GM18499 (cell line): ENCODE results near the gene ARID1B.
A peak's percentile ranks its signal among the peaks of the same experiment; 100 is the strongest.

Experiments
- ATAC-seq: cut with Tn5 transposase; IDR thresholded peaks from one replicate; pipeline ENCODE4 v1.9.1; 2021; ENCODE audit warnings: moderate number of reproducible peaks; ENCODE audit not compliant: insufficient read depth, unreplicated experiment

Gene ARID1B

DNA sequence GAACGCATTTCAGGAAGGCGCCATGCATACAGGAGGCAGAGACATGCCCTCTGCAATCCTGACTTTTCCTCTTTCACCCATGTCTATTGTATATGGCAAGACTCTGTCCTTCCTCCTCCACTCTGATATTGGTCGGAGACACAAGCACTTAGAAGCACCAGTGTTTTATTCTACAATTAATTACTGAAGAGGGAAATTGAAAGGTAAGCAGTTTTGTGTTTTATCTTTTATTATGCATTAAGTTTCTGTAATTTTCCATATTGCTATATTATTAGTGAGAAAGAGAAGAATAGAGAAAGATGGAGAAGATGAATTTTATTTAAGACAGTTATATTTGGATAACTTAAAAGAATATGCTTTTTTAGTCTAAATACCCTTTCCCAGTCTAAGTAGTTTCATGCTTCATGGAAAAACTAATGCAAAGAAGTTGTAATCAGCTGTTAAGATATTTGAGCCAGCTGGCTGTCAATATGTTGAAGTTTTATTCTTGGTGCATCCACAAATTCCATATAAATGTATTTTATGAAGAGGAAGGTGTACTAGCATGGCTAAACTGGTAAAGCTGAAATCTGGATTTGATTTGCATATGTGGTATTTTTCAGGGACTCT lies 13.6 kb downstream of the ARID1B start:
- ATAC-seq, result no peak

DNA sequence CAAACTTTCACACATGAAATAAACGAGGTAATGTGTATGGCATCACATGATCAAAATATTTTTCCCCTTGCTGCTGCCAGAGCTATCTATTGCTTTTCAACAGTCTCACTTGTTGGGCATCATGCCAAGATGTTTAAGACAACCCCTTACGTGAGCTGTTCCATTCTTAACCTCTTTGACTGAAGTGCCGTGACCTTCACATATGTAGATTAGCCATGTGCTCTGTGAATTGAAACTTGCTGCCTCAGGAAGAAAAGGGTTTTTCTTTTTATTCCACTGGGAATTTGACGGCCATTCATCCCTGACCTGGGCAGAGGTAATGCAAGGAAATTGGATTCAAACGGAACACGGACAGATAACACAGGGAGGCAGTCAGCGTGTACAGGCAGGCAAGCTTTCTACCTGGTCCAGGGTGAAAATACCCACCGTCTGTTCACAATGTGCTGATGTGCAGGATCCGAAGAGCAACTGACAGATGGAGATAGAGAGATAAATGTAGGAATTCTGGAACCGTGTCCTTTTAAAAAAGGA lies 14.2 kb downstream of the ARID1B start:
- no peak for ATAC-seq

DNA sequence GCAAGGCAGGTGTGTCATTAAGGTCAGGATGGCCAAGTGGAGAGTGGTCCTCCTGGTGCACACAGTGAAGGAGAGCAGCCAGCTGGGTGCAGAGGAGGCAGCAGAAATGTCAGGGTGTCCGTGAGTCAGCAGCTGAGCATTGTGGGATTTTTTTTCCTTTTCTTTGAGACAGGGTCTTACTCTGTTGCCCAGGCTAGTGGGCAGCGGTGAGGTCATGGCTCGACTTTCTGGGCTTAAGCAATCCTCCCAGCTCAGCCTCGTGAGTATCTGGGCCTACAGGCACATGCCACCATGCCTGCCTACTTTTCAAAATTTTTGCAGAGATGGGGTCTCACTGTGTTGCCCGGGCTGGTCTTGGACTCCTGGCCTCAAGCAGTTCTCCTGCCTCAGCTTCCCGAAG lies 16.0 kb downstream of the ARID1B start:
- ATAC-seq, result no peak

DNA sequence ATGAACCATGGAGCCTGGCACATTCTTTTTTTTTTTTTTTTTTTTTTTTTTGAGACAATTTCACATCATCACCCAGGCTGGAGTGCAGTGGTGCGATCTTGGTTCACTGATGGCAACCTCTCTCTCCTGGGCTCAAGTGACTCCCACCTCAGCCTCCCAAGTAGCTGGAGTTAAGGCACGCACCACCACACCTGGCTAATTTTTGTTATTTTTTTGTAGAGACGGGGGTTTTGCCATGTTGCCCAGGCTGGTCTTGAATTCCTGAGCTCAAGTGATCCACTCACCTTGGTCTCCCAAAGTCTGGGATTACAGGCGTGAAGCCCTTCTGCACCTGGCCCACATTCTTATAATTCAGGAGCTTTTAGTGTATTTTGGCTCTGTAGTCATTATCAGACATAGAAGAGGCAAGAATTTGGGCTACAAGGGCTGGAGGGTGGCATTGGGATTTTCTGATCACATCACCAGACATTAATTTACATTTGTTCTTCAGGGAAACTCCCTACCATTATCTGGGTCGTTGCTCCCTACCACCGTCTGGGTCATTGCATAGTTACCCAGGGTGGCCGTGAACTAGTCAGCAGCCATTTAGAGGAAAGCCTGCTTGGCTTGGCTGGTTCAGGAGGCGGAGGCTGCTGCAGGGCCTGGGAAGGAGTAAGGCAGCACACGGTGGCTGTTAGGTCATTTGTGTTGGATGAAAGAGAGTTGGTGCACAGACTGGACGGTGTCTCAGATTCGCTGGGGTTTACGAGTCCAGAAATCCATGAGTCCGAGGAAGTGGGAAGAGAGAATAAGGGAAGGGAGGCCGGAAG lies 17.6 kb downstream of the ARID1B start:
- no peak for ATAC-seq

DNA sequence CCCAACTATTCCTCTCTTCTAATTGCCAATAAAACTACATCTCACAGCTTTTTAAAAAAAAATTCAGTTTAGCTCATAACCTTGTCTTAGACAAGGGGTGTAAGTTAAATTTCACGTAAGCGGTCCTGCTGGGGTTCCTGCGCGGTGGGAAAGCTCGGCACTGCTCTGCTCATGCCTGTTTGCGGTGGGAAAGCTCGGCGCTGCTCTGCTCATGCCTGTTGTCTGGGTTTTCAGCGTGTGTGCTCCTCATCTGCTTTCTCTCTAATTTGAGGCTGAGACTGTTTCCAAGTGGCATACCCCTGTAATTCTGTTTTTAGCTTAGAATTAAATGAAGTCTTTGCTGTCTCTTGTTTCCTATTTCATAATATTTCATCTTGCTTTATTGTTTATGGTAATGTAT lies 18.6 kb downstream of the ARID1B start:
- ATAC-seq, result no peak

DNA sequence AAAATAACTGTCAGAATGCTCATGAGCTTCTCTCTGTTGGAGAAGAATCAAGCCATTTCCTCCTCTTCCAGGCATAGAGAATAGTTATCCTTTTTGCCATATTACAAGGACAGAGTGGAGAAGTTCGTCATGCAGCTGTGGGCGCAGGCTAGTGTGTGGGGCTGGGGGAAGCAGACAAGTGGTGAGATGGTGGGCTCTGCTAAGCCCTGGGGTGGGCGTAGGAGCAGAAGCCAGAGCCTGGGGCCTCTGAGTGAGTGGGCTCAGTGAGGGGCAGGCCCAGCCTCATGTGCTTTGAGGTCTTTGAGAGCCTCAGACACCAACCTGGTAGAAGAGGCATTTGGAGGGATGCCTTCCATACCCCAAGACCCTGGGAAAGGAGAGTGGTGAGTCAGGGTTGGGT lies 19.4 kb downstream of the ARID1B start:
- no peak for ATAC-seq

DNA sequence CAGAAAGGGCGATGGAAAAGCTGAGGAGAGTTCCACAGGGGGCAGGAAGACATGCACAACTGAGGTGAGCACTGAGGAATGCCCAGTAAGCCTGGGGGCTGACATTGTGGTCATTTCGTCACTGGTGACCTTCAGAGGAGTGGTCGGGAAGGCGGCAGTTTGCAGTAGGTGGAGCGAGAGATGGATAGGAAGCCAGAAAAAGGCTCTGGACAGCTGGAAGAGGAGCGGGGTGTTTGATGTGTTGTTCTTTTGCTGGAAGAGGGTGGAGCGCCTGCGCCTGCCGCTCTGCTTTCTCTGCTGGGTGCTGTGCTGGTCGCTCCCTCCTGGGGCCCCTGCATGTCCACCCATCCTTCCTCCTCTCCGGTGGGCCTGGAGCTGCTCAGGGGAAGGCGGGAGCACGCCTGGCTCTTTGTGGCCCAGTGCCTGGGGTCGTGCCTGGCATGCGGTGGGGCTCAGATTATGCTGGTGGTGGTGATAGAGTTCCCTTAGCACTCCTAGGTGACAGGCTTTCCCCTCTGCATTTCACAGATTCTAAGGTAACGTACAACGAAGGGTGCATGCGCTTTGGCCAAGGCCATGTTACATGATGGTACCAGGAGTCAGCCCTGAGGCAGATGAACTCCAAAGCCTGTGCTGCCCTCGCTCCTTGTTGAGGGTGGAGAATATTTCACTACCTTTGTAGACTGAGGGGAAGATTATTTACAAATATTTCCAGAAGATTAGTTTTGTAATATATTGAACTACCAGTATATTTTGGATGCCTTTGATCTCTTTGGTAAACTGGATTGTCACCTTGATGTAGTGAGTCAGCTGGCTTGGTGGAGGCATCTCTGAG lies 20.9 kb downstream of the ARID1B start:
- no peak for ATAC-seq

DNA sequence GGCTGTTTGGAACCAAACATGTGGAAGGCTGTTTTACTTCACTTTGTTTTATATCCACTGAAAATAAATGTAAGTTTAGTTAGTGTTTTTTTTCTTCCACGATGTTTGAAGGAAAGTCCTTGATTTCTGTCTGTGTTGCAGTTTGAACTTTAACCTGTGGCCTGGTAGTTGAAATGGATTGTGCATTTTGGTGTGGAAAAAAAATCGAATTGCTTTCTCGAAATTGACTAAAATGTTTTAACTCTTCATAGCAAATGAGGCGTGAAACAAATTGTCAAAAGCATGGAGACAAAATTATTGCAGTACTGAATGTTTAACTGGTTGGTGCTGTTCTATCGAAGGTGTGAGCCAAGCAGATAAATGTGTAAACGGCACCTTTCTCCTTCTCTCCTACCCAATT lies 24.5 kb downstream of the ARID1B start:
- no peak for ATAC-seq

DNA sequence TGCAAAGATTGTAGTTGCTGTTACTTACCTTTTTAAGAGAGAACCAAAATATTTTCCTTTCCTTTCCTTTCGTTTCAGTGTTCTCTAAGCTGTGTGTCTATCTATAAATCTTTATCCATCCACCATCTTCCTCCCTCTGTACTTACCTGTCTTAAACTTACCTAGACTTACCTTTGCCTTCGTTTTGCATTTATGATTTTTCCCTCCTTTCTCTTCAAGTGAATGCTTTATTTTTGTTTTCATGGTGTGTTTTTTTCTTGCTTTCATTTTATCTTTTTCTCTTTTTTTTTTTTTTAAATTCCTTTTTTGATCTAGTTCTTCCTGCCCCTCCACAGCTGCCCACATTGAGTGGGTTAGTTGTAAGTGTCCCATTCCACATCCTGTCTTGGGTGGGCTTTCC lies 26.2 kb downstream of the ARID1B start:
- no peak for ATAC-seq

DNA sequence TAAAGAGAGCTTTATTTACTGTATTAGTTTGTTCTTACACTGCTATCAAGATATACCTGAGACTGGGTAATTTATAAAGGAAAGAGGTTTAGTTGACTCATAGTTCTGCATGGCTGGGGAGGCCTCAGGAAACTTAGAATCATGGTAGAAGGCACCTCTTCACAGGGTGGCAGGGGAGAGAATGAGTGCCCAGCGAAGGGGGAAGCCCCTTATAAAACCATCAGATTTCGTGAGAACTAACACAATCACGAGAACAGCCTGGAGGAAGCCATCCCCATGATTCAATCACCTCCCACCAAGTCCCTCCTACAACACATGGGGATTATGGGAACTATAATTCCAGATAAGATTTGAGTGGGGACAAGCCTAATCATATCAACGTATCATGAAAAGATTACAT lies 27.2 kb downstream of the ARID1B start:
- no peak for ATAC-seq

DNA sequence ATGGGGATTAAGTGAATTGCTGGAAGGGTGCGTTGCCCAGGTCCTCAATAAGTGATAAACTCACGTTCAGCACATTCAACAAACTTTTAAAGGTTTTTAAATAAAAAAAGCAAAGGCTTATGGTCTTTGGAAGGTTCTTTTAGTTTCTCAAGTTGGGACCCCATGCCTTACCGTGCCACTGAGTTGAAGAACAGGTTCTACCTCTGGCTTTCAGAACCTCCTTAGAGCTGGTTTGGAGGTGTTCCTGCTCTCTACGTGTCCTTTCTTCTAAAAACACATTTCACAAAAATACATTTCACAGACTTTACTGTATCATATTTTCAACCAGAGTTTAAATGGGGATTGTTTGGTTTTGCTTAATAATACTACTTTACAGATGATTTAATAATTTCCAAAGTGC lies 29.0 kb downstream of the ARID1B start:
- ATAC-seq, result no peak

DNA sequence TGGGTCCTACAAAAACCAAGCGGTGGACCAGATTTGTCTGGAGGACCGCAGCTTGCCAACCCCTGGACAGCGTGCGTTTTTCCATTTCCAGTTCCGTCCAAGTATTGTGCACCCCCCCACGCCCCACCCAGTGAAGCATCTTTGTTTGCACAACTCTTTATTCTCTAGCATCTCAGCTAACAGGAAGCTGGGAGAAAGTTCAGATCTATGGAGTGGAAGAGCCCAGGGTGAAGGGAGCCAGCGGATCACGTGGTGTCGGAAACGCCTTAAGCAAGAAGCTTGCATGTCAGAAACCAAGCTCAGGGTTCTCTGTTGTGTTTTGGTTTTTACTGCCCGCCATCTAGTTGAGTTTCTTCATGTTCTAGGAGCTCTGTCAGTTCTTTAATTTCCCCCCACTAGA lies 29.9 kb downstream of the ARID1B start:
- ATAC-seq, result no peak

DNA sequence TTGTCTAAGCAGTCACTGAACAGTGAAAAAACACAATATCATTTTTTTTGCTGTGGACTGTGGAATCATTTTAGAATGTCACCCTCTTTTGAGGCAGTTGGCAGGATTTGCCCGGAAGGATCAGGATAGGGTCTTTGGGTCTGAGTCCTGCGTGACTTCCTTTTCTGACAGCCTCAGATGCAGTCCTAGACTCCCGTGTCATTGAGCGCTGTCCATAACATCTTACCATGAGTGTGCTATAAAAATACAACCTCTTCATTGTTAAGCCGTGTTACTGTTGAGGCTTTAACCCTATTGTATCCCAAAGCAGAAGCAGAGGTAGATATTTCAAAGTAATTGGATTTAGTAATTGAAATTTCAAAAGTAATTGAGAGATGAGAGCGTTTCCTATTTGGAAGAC lies 30.6 kb downstream of the ARID1B start:
- ATAC-seq, result no peak

DNA sequence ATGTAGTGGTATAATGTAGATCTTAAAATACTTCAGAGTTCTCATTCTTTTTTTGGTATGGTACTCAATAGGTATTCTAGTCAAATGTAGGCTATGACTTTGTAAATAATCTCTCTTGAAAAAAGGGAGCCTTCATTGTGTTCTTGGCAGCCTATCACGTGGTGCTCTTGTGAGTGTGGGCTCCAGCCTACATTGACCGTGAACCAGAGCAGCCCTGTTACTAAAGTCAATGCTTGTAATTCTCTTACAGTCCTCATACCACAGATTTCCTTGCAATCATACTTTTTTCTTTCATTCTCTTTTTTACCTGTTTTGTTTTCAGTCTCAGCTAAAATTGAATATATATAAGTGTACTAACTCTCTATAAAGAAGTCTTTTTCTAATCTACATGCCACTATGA lies 31.1 kb downstream of the ARID1B start:
- ATAC-seq, result no peak

DNA sequence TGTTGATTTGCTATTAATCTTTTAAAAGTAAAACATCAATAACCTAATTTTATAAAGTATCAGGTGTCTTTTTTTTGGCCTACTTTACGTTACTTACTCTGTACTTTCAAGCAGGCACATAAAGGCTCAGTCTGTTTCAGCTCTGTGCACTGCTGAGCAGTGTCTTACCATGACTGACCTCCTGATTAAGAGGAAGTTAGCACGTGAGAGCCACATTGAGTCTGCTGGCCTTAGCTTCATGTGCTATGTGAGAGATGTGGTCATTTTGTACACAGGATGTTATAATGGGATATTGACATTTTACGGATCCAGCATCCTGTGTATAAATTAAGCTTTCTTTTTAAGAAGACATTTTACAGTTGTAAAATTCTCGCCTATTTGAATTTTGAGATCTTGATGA lies 31.9 kb downstream of the ARID1B start:
- peak; percentile 75 for ATAC-seq

DNA sequence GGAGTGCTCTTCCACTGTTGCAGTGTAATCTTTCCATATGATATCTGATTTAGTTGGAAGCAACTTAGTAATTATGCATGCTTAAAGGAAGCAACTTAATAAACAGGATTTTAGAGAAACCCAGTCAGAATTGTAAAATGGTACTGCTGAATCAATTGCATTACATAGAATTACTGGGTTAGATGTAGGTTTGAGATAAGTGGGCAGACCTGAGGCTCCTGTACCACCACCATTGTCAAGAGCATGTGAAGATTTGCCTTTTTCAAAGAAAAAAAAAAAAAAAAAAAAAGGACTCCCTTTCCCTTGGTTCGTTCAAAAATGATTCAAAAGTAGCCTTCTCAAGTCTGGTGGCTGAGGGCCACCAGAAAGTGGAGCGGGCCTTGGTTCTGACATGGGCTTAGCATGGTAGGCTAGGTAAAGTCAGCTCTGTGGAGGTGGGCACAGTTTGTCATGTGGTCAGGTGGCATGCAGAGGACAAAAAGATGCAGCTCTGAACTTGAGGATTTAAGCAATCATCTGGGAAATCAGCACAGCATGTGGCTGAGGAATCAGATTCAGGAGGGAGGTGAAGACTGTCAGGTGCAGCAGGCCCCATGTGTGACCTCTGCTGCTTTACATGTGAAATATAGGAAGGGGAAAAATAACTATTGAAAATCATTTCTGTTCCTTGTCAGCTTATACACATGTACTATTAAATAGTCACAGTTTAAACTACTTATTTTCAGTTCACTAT lies 32.4 kb downstream of the ARID1B start:
- ATAC-seq, result no peak

DNA sequence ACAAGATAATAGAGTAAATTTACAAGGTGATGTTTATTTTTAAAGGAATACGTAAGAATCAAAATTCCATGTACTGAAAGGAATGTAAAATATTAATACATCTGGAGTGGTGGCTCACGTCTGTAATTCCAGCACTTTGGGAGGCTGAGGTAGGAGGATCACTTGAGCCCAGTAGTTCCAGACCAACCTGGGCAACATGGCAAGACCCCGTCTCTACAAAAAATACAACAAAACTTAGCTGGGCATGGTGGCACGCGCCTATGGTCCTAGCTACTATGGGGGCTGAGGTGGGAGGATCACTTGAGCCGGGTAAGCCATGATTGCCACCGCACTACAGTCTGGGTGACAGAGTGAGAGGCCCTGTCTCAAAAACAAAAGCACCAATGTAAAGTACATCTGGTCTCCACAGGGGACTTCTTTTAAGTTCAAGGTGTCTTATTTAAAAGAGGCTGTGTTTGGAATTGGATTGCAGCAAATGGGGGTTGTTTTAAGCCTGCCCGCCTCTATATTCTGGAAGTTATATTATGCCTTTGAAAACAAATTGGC lies 36.9 kb downstream of the ARID1B start:
- ATAC-seq, result no peak

DNA sequence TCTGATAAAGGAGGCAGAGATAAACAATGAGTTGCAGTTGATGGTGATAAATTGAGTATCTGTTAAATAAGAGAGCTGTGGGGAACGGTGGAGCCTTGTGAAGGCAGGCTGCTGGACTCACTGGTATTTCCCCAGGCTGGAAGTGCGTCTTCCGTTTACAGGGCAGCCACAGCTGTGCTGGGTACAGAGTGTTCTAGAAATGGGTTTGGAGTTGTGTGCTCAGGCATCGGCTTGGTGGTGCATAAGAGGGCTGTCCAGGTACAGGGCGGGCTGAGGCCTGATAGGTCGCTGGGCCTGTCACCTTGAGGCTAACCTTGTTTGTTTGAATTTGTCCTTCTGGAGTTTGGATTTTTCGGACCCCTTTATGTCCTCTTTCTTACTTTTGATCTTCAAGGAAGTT lies 39.3 kb downstream of the ARID1B start:
- no peak for ATAC-seq

DNA sequence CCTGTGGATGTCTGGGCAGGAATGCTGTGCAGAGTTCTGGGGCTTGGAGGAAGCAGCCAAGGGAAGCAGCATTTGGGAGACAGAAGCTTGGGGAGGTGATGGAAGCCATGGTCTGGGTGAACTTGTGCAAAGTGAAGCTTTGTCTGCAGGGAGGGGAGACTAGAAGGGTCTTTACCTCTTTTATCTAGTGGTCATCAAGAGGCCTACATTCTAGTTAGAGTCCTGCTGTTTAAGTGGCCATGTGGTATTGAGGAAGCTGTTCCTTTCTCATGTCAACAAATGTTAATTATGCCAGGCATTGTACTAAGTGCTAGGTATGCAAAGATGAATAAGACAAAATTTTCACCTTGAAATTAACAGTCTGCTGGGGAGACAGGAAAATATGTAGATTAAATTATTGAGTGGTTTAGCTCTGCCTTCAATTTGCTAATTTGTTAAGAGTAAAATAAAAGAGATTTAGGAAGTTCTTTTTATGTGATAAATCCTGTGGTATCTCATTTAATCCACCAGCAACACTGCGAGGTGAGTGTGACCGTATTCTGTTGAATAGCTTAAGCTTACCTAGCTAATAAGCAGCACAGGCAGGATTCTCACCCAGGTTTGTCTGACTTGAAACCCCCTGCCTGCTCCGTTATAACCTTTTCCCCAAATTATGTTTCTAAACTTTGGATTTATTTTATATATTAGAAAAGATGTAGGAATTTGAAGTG lies 43.1 kb downstream of the ARID1B start:
- ATAC-seq, result no peak

DNA sequence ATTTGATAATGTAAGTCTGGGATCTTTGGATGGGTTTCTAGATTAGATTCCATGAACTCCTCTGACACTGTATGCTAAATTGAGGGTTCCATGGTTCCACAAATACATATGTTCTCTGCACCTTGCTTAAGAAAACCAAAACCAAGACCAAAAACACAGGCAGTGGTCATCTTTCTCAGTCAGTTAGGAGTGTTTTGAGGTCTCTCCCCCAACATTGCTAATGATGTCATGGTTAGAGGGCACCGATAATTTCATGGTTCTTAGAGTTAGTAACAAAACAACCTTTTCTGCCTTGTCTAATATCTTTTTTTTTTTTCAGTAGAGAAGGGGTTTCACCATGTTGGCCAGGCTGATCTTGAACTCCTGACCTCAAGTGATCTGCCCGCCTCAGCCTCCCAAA lies 44.5 kb downstream of the ARID1B start:
- no peak for ATAC-seq
